ENCODE data around the gene BTK. TPM values are rescaled to one million over a fixed set of nuclear protein-coding genes. Genes with fewer than 3 reads are reported as not detected.
A peak's percentile ranks its signal among the peaks of the same experiment; 100 is the strongest.

Gene BTK
- total RNA-seq, 1 donor from 2014 or later = 3.6 TPM

- DNase-seq = no peak
These were observed 7.7 kb upstream of the BTK start for GRCh38 chrX:101393530-101394305.

- DNase-seq = no peak
These were observed 5.8 kb upstream of the BTK start for GRCh38 chrX:101391831-101392230.

GRCh38 chrX:101390664-101391525 lies 4.9 kb upstream of the BTK start, which contains the start of gene RPL36A:
Gene RPL36A (plus strand): TSS chrX:101391011. CDS start chrX:101391044, 33 bp downstream.
- peak; percentile 95 for DNase-seq

GRCh38 chrX:101388604-101389003 lies 2.6 kb upstream of the BTK start:
- DNase-seq = no peak

GRCh38 chrX:101386542-101386885 lies 523 bp upstream of the BTK start:
- DNase-seq = no peak

- no peak for DNase-seq
These were observed 836 bp downstream of the BTK start for GRCh38 chrX:101385026-101385684.

GRCh38 chrX:101383679-101384205 lies 2.2 kb downstream of the BTK start:
- DNase-seq = no peak

- no peak for DNase-seq
These were observed 8.4 kb downstream of the BTK start for GRCh38 chrX:101377547-101377946.

GRCh38 chrX:101370888-101371504 lies 15.0 kb downstream of the BTK start:
- DNase-seq = no peak

- no peak for DNase-seq
These were observed 16.3 kb downstream of the BTK start for GRCh38 chrX:101369687-101370086.

- DNase-seq = no peak
These were observed 17.2 kb downstream of the BTK start for GRCh38 chrX:101368800-101369199.

- DNase-seq = no peak
These were observed 20.6 kb downstream of the BTK start for GRCh38 chrX:101365301-101365795.

- DNase-seq = no peak
These were observed 23.2 kb downstream of the BTK start for GRCh38 chrX:101362757-101363156.

- DNase-seq = no peak
These were observed 23.9 kb downstream of the BTK start for GRCh38 chrX:101362116-101362515.

- no peak for DNase-seq
These were observed 25.6 kb downstream of the BTK start for GRCh38 chrX:101360390-101360789.

GRCh38 chrX:101359966-101360365 lies 26.0 kb downstream of the BTK start:
- no peak for DNase-seq

- no peak for DNase-seq
These were observed 28.7 kb downstream of the BTK start for GRCh38 chrX:101357166-101357795.

GRCh38 chrX:101349193-101349562 lies 36.8 kb downstream of the BTK start:
- DNase-seq = no peak

- DNase-seq = peak; percentile 84
These were observed 37.4 kb downstream of the BTK start, which contains the start of gene TIMM8A for GRCh38 chrX:101348452-101349192. Gene TIMM8A (minus strand): TSS chrX:101348742. CDS start chrX:101348664, 78 bp downstream.

GRCh38 chrX:101347859-101348451 lies 38.0 kb downstream of the BTK start:
- peak; percentile 6 for DNase-seq
